ENCODE measurements around the gene CHID1.

CHID1 gene

DNA sequence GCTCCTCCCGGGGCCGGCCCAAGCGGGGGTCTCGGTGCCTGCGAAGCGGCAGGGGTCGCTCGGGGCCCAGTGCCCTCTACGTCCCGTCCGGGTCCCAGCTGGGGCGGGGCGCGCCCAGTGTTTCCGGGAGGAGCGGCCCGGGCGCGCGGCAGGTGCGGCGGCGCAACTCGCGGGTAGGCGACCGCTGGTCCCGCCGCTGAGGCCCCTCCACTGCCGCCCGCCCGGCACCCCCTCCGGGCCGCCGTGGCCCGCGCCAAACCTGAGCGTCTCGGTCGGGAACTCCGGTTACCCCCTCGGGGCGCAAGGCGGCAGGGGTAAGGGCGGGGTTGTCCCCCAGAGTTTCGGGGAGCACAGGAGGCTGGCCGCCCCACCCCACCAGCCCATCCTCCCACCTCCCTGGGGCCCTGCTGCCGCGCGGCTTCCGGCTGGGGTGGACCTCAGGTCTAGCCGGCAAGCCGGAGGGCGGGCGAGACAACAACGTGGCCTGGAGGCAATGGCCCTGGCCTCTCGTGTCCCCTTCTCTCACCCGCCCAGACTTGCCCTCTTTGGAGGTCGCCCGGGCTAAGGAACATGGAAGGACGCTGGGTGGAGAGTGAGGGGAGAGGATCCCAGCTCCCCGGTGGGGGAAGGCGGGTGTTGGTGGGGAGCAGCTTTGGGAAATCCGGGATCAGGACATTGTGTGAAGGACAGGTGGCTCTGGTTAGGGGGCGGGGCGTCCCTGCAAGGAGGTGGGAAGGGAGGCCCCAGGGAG lies 83.3 kb downstream of the CHID1 start:
- TF ChIP-seq, protein P1, sequence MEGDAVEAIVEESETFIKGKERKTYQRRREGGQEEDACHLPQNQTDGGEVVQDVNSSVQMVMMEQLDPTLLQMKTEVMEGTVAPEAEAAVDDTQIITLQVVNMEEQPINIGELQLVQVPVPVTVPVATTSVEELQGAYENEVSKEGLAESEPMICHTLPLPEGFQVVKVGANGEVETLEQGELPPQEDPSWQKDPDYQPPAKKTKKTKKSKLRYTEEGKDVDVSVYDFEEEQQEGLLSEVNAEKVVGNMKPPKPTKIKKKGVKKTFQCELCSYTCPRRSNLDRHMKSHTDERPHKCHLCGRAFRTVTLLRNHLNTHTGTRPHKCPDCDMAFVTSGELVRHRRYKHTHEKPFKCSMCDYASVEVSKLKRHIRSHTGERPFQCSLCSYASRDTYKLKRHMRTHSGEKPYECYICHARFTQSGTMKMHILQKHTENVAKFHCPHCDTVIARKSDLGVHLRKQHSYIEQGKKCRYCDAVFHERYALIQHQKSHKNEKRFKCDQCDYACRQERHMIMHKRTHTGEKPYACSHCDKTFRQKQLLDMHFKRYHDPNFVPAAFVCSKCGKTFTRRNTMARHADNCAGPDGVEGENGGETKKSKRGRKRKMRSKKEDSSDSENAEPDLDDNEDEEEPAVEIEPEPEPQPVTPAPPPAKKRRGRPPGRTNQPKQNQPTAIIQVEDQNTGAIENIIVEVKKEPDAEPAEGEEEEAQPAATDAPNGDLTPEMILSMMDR (IDR thresholded peaks at IDR 0.05; ENCODE audit: extremely low read depth, insufficient read depth, missing control alignments) = peak; percentile 19
- in situ Hi-C loops (cut with MboI; ENCODE audit: low pct_unique_long_range_greater_than_20kb, low sequenced_read_pairs, unreplicated experiment) = no loop called here
- DNase-seq (ENCODE audit: low spot score) = peak; percentile 81

DNA sequence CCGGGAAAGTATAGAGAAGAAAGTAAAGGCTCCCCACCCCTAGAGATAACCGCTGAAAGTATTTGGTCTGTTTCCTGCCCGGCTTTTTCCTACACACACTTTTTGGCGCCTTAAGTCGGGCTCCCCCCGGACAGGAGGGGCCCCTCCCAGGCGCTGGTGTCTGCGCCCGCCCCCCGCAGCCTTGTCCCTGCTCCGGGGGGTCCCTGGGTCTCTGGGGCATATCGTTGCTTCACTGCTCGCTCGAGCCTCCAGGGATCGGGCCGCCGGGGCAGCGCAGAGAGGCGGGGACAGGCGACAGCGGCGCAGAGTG lies 83.8 kb downstream of the CHID1 start:
- TF ChIP-seq, protein P1 (IDR thresholded peaks at IDR 0.05; ENCODE audit: extremely low read depth, insufficient read depth, missing control alignments) = no peak
- DNase-seq (ENCODE audit: low spot score) = no peak
- in situ Hi-C loops (cut with MboI; ENCODE audit: low pct_unique_long_range_greater_than_20kb, low sequenced_read_pairs, unreplicated experiment) = no loop called here

DNA sequence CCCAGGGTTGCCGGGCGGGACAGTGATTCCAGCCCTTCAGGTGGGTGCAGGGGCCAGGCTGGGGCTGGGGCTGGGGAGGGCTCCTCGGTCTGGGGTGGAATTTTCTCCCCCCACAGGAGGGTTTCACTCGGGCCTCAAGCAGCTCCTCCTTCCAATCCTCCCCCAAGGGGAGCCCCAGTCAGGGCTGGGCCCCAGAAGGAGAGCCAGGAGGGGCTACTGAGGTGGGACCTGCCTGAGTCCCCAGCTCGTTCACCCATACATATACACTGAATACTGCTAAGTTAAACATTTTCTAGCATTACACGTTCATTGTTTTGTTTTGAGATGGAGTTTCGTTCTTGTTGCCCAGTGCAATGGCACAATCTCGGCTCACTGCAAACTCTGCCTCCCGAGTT lies 84.4 kb downstream of the CHID1 start:
- DNase-seq (ENCODE audit: low spot score) = no peak
- in situ Hi-C loops (cut with MboI; ENCODE audit: low pct_unique_long_range_greater_than_20kb, low sequenced_read_pairs, unreplicated experiment) = no loop called here
- TF ChIP-seq, protein P1 (IDR thresholded peaks at IDR 0.05; ENCODE audit: extremely low read depth, insufficient read depth, missing control alignments) = no peak

DNA sequence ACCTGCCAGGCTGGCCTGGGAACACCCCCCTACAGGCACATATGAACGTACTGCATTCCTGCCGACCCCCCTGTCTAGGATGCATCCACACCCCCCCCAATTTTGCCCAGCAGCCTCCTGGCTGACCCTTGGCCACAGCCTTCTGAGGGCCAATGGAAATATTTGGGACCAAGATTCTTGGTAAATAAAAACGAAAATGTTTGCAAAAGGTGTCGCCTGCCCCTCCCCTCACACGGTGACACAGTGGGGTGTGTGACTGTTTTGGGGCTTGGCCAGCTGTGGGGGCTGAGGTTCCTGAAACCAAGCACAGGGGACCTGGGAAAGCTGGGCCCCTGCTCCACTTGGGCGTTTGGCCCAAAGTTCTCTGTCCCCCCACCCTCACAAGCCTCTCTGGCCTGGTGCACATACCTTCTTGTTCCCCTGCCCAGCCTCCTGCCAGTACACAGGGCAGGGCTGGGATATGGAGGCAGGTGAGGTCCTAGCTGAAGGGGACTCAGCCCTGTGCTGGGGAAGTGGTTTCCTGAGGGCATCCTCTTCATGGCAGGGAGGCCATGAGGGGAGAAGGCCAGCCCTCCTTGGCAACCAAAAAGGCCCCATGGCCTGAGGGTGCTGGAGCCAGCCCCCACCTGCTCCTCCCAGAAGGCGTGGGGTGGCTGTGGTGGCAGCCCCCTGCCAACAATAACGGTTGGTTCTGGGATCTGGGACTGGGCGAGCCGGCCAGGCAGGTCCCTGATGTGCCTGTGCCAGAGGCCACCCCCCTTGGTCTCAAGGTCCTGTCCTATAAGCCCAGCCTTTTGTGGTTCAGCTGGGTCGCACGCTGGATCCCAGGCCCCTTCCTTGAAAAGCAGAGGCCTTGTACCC lies 85.0 kb downstream of the CHID1 start:
- TF ChIP-seq, protein P1 (IDR thresholded peaks at IDR 0.05; ENCODE audit: extremely low read depth, insufficient read depth, missing control alignments) = no peak
- in situ Hi-C loops (cut with MboI; ENCODE audit: low pct_unique_long_range_greater_than_20kb, low sequenced_read_pairs, unreplicated experiment) = no loop called here
- no peak for DNase-seq (ENCODE audit: low spot score)

DNA sequence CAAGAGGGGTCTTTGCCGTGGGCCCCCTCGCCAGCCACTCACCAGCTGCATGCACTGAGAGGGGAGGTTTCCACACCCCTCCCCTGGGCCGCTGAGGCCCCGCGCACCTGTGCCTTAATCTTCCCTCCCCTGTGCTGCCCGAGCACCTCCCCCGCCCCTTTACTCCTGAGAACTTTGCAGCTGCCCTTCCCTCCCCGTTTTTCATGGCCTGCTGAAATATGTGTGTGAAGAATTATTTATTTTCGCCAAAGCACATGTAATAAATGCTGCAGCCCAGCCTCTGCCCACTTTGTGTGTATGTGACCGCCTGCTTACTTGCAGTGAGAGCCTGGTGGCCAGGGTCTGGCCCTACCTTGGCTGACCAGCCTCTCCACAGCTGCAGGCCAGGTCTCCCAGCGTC lies 85.7 kb downstream of the CHID1 start:
- TF ChIP-seq, protein P1 (IDR thresholded peaks at IDR 0.05; ENCODE audit: extremely low read depth, insufficient read depth, missing control alignments) = no peak
- in situ Hi-C loops (cut with MboI; ENCODE audit: low pct_unique_long_range_greater_than_20kb, low sequenced_read_pairs, unreplicated experiment) = no loop called here
- DNase-seq (ENCODE audit: low spot score) = no peak

DNA sequence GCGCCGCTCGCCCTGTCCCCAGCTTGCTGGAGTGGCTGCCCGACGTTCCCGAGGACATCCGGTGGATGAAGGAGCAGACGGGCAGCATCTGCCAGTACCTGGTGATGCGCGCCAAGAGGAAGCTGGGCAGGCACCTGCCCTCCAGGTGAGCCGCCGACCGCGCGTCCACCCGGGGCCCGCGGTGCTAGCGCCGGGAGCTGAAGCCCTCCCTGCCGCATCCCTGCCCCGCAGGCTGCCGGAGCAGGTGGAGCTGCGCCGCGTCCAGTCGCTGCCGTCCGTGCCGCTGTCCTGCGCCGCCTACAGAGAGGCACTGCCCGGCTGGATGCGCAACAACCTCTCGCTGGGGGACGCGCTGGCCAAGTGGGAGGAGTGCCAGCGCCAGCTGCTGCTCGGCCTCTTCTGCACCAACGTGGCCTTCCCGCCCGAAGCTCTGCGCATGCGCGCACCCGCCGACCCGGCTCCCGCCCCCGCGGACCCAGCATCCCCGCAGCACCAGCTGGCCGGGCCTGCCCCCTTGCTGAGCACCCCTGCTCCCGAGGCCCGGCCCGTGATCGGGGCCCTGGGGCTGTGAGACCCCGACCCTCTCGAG lies 86.2 kb downstream of the CHID1 start:
- DNase-seq (ENCODE audit: low spot score) = no peak
- TF ChIP-seq, protein P1 (IDR thresholded peaks at IDR 0.05; ENCODE audit: extremely low read depth, insufficient read depth, missing control alignments) = no peak
- in situ Hi-C loops (cut with MboI; ENCODE audit: low pct_unique_long_range_greater_than_20kb, low sequenced_read_pairs, unreplicated experiment) = no loop called here

Data from GM13977 (cell line).